A549 (cell line): ENCODE results near the gene PPP2R2C. TPM values are rescaled to one million over a fixed set of nuclear protein-coding genes. Genes with fewer than 3 reads are reported as not detected.

Experiments
- ATAC-seq, 2 experiments: fragments of 200-7000 bp in 1 of 2; fragments of >200 bp in 1 of 2; cut with Nextera tagmentation in 1 of 2; cut with Tn5 transposase in 1 of 2; 3 replicates each; pipeline versions ENCODE4 v1.8.0 to v1.9.1; 2018 to 2020; ENCODE audit warnings: mild to moderate bottlenecking in 1 of 2, moderate library complexity in 1 of 2
- CTCF ChIA-PET: fragments of 300-600 bp; sonication (Branson Sonifier 250); formaldehyde crosslinking; extraction: SDS; loops from one replicate; lab custom pipeline; 2021; ENCODE audit warnings: antibody characterized with exemption, inconsistent platforms; lab: Yijun Ruan, JAX
- POLR2A ChIA-PET: fragments of 350-600 bp; formaldehyde crosslinking; extraction: SDS; loops from one replicate; lab custom pipeline; 2021; ENCODE audit warnings: antibody characterized with exemption, inconsistent platforms; lab: Yijun Ruan, JAX
- DNase-seq, 2 experiments: peaks; one replicate each; pipeline versions ENCODE4 v3.0.0 to v3.0.0-alpha.2; 2011 to 2016; ENCODE audit warnings: low read depth in 1 of 2, low spot score in 1 of 2
- FAIRE-seq: peaks from 2 replicates; lab custom pipeline; 2011; peaks lifted over from hg19 to GRCh38; lab: Jason Lieb, UNC
- H3K27ac ChIP-seq, 2 experiments: fragments of >200 bp; sonication (Bioruptor Twin); formaldehyde crosslinking; 3 replicates each; pipeline ENCODE4 v1.5.1; 2016 to 2017
- H3K4me1 ChIP-seq: fragments of >200 bp; sonication (Bioruptor Twin); formaldehyde crosslinking; 3 replicates; pipeline ENCODE4 v1.6.1; 2016
- H3K4me2 ChIP-seq: fragments of >200 bp; sonication (Bioruptor Twin); formaldehyde crosslinking; 3 replicates; pipeline ENCODE4 v1.6.1; 2016
- H3K4me3 ChIP-seq: fragments of >200 bp; sonication (Bioruptor Twin); formaldehyde crosslinking; 3 replicates; pipeline ENCODE4 v1.5.1; 2016
- H3K9me3 ChIP-seq: fragments of >200 bp; sonication (Bioruptor Twin); formaldehyde crosslinking; 3 replicates; pipeline ENCODE4 v1.6.1; 2016
- CEBPB ChIP-seq, 2 experiments: fragments of >200 bp in 1 of 2; sonication (Bioruptor Twin) in 1 of 2; formaldehyde crosslinking in 1 of 2; IDR thresholded peaks; 2 replicates each; pipeline ENCODE4 v1.6.1; 2012 to 2016
- ELK1 ChIP-seq: fragments of 150-350 bp; IDR thresholded peaks from 2 replicates; pipeline ENCODE4 v1.6.1; 2014; ENCODE audit warnings: low read depth, mild to moderate bottlenecking, low read length
- FOSB ChIP-seq: fragments of 250-450 bp; sonication (Bioruptor Pico); IDR thresholded peaks from 2 replicates; pipeline ENCODE4 v1.5.0; 2020; ENCODE audit warnings: mild to moderate bottlenecking, moderate library complexity
- FOXS1 ChIP-seq: fragments of 250-450 bp; sonication (Bioruptor Pico); IDR thresholded peaks from 2 replicates; pipeline ENCODE4 v1.5.0; 2020; ENCODE audit warnings: mild to moderate bottlenecking, moderate library complexity
- GATA3 ChIP-seq: IDR thresholded peaks from 2 replicates; pipeline ENCODE4 v1.6.1; 2012; ENCODE audit warnings: borderline replicate concordance
- HEYL ChIP-seq: fragments of 250-450 bp; sonication (Bioruptor Pico); IDR thresholded peaks from 2 replicates; pipeline ENCODE4 v1.8.0; 2021; ENCODE audit warnings: mild to moderate bottlenecking, moderate library complexity
- HOXA7 ChIP-seq: fragments of 250-450 bp; sonication (Bioruptor Pico); IDR thresholded peaks from 2 replicates; pipeline ENCODE4 v1.5.0; 2020; ENCODE audit warnings: mild to moderate bottlenecking, moderate library complexity
- HOXB13 ChIP-seq: fragments of 250-450 bp; sonication (Bioruptor Pico); IDR thresholded peaks from 2 replicates; pipeline ENCODE4 v1.5.0; 2020; ENCODE audit warnings: low read depth, mild to moderate bottlenecking, moderate library complexity
- HOXB5 ChIP-seq: fragments of 250-450 bp; sonication (Bioruptor Pico); IDR thresholded peaks from 2 replicates; pipeline ENCODE4 v1.5.0; 2020; ENCODE audit warnings: mild to moderate bottlenecking, moderate library complexity
- JUN ChIP-seq, 2 experiments: fragments of >200 bp; sonication (Bioruptor Twin); formaldehyde crosslinking; IDR thresholded peaks; 2 replicates in 1 of 2; 3 replicates in 1 of 2; pipeline ENCODE4 v1.6.1; 2016 to 2017
- KDM1A ChIP-seq: fragments of 200-600 bp; sonication (generic); IDR thresholded peaks from 2 replicates; pipeline ENCODE4 v1.6.1; 2016; ENCODE audit warnings: low read depth, mild to moderate bottlenecking
- KDM5A ChIP-seq: fragments of 200-600 bp; sonication (generic); IDR thresholded peaks from 2 replicates; pipeline ENCODE4 v1.6.1; 2016; ENCODE audit warnings: antibody characterized with exemption, mild to moderate bottlenecking
- MAX ChIP-seq: IDR thresholded peaks from 2 replicates; pipeline ENCODE4 v1.6.1; 2012
- MYC ChIP-seq: IDR thresholded peaks from 2 replicates; pipeline ENCODE4 v1.6.1; 2012; ENCODE audit warnings: mild to moderate bottlenecking, inconsistent platforms, low read length, improper control_type of control experiment, borderline replicate concordance
- NPAS2 ChIP-seq: fragments of 250-450 bp; sonication (Bioruptor Pico); IDR thresholded peaks from 2 replicates; pipeline ENCODE4 v1.8.0; 2022; ENCODE audit warnings: mild to moderate bottlenecking, moderate library complexity, borderline replicate concordance
- NR3C1 ChIP-seq: fragments of >200 bp; sonication (Bioruptor Twin); formaldehyde crosslinking; IDR thresholded peaks from 3 replicates; pipeline ENCODE4 v1.6.1; 2017
- PBX3 ChIP-seq: IDR thresholded peaks from 2 replicates; pipeline ENCODE4 v1.6.1; 2012
- PHF8 ChIP-seq: fragments of 200-600 bp; sonication (generic); IDR thresholded peaks from 2 replicates; pipeline ENCODE4 v1.6.1; 2016; ENCODE audit warnings: low read depth, mild to moderate bottlenecking, antibody characterized with exemption, moderate library complexity, borderline replicate concordance
- RARB ChIP-seq: fragments of 250-450 bp; sonication (Bioruptor Pico); IDR thresholded peaks from 2 replicates; pipeline ENCODE4 v1.8.0; 2021; ENCODE audit warnings: mild to moderate bottlenecking, moderate library complexity
- RNF2 ChIP-seq: fragments of 200-600 bp; sonication (generic); IDR thresholded peaks from 2 replicates; pipeline ENCODE4 v1.6.1; 2016; ENCODE audit warnings: low read depth, mild to moderate bottlenecking, antibody characterized with exemption, moderate library complexity, borderline replicate concordance
- TFCP2L1 ChIP-seq: fragments of 250-450 bp; sonication (Bioruptor Pico); IDR thresholded peaks from 2 replicates; pipeline ENCODE4 v1.5.0; 2021; ENCODE audit warnings: mild to moderate bottlenecking
- TP53 ChIP-seq: fragments of 250-450 bp; sonication (Bioruptor Pico); IDR thresholded peaks from 2 replicates; pipeline ENCODE4 v1.5.0; 2021; ENCODE audit warnings: mild to moderate bottlenecking, moderate library complexity
- ZNF302 ChIP-seq: fragments of 250-450 bp; sonication (Bioruptor Pico); IDR thresholded peaks from 2 replicates; pipeline ENCODE4 v1.9.0; 2021; ENCODE audit warnings: inconsistent platforms, mild to moderate bottlenecking, moderate library complexity
- ZSCAN20 ChIP-seq: fragments of 250-450 bp; sonication (Bioruptor Pico); IDR thresholded peaks from 2 replicates; pipeline ENCODE4 v1.8.0; 2022; ENCODE audit warnings: mild to moderate bottlenecking, moderate library complexity
- WGBS: methylation state at CpG from one replicate; pipeline ENCODE4 v1.1.6; 2017; ENCODE audit errors: missing lambda C conversion rate; 5-methylcytosine and 5-hydroxymethylcytosine counted together
- polyA plus RNA-seq, 4 experiments: library from polyadenylated mRNA; depleted of rRNA in 3 of 4; stranded (reverse); fragments of >200 nt; fragmentation: RNase III in 1 of 4; extraction: RNeasy Plus Mini Kit Qiagen cat#74134 plus additional on column Dnase treatment in 1 of 4; gene quantifications; 2 replicates in 3 of 4; 3 replicates in 1 of 4; pipeline ENCODE4 v1.2.3, GENCODE V29; 2011 to 2017

Gene PPP2R2C
- polyA plus RNA-seq, 2 of the 4 experiments (the other 2 are of a cell fraction): 23.9 to 29.4 TPM

GRCh38 chr4:6309777-6310176 is 162.6 kb downstream of the PPP2R2C start:
- Histone ChIP-seq H3K4me1 (no peaks in the 10 kb centered on the region), H3K4me2 (peak overlapping the region; percentile 62; the same call in 2 of the 3 replicates), H3K27ac (no peak overlapping the region), H3K4me3 (no peak overlapping the region), H3K9me3 (no peaks in the 10 kb centered on the region)
- no peak for ATAC-seq
- no peak for DNase-seq
- FAIRE-seq: no peak
- CTCF ChIA-PET: interaction anchor here (1.1 to 2.7 kb wide), 3 partner anchors 18 to 59 kb away, joined by 4 to 13 read pairs (median 5); no protein-coding TSS in a partner anchor
- POLR2A ChIA-PET: no interaction called here
- WGBS: 96% methylated on average over 4 of the region's 7 CpGs
- TF ChIP-seq HEYL: no peak
- TF ChIP-seq HOXB5: no peak
- no peak for TF ChIP-seq HOXA7
- no peak for TF ChIP-seq JUN (IDR thresholded peaks at IDR 0.05)
- TF ChIP-seq HOXB13 (CRISPR knock-in tag): no peak
- no peak for TF ChIP-seq RNF2
- TF ChIP-seq FOXS1 (CRISPR knock-in tag): no peak
- TF ChIP-seq MAX: no peak
- no peak for TF ChIP-seq ELK1
- TF ChIP-seq ZSCAN20 (CRISPR knock-in tag): no peak
- TF ChIP-seq NR3C1: no peak
- no peak for TF ChIP-seq RARB (CRISPR knock-in tag)
- TF ChIP-seq TP53: no peak
- TF ChIP-seq MYC: no peak
- no peak for TF ChIP-seq FOSB (CRISPR knock-in tag)

- H3K9me3 ChIP-seq: no peaks in the 10 kb centered on the region
- peak in 1 of 2 experiments; percentile 29 for DNase-seq
- TF ChIP-seq ZNF302 (CRISPR knock-in tag) (no peak), MAX (0 out of 2 replicates have a peak, but pooled peaks have one; percentile 26)
- TF ChIP-seq, all 56 proteins: peak for 1
- FAIRE-seq (no peak), ATAC-seq (peak; percentile 62 to 83; a peak in 5 of 6 replicates)
- POLR2A ChIA-PET: no interaction called here
- Histone ChIP-seq H3K4me3 (peak overlapping the region; percentile 38), H3K4me1 (no peaks in the 10 kb centered on the region), H3K27ac (peak overlapping the region in 1 of 2 experiments; percentile 74; a peak in 3 of 6 replicates), H3K4me2 (peak overlapping the region; percentile 62)
- CTCF ChIA-PET: interaction anchor here (1.0 to 2.7 kb wide), 4 partner anchors 19 to 58 kb away, joined by 3 to 13 read pairs (median 4); no protein-coding TSS in a partner anchor
- WGBS: 87% methylated on average over 7 of the region's 65 CpGs
Observed at GRCh38 chr4:6308899-6309643, 163.3 kb downstream of the PPP2R2C start.

- Histone ChIP-seq H3K4me3 (no peak overlapping the region), H3K9me3 (no peaks in the 10 kb centered on the region), H3K4me2 (no peak overlapping the region), H3K4me1 (no peaks in the 10 kb centered on the region), H3K27ac (no peak overlapping the region)
- TF ChIP-seq GATA3 (no peak), CEBPB (IDR thresholded peaks at IDR 0.05) (no peak), MAX (no peak), KDM1A (no peak), PHF8 (no peak), NR3C1 (no peak), KDM5A (no peak), ZNF302 (CRISPR knock-in tag) (no peak), TFCP2L1 (CRISPR knock-in tag) (no peak), PBX3 (no peak), NPAS2 (CRISPR knock-in tag) (no peak)
- DNase-seq: no peak
- no peak for FAIRE-seq
- ChIA-PET CTCF (interaction anchor here (0.8 to 2.7 kb wide), 3 partner anchors 20 to 57 kb away, joined by 3 to 13 read pairs (median 3); no protein-coding TSS in a partner anchor), POLR2A (no interaction called here)
- WGBS: 73% methylated on average over 8 of the region's 8 CpGs
- ATAC-seq: no peak
Observed at GRCh38 chr4:6307891-6308290, 164.5 kb downstream of the PPP2R2C start.
